Progenitor cell of endocrine pancreas (in vitro differentiated cells): ENCODE measurements around the gene TINAG. TPM values are rescaled to one million over a fixed set of nuclear protein-coding genes. Genes with fewer than 3 reads are reported as not detected.

Experiments used
- DNase-seq: peaks from one replicate; pipeline ENCODE4 v3.0.0; 2021; ENCODE audit warnings: low spot score; ENCODE audit not compliant: unreplicated experiment
- H3K27ac Mint-ChIP-seq: 2 replicates; pipeline ENCODE4 v1.8.0; 2021; ENCODE audit warnings: mild to moderate bottlenecking, moderate library complexity, mixed read lengths
- H3K27me3 Mint-ChIP-seq: 2 replicates; pipeline ENCODE4 v1.8.0; 2021; ENCODE audit warnings: mixed read lengths
- H3K36me3 Mint-ChIP-seq: 2 replicates; pipeline ENCODE4 v1.8.0; 2022; ENCODE audit warnings: mixed read lengths; ENCODE audit not compliant: insufficient read depth
- H3K4me1 Mint-ChIP-seq: 2 replicates; pipeline ENCODE4 v1.8.0; 2021; ENCODE audit warnings: low read depth, mixed read lengths
- H3K4me3 Mint-ChIP-seq: 2 replicates; pipeline ENCODE4 v1.8.0; 2021; ENCODE audit warnings: low read depth, mild to moderate bottlenecking, moderate library complexity, mixed read lengths
- H3K9me3 Mint-ChIP-seq: 2 replicates; pipeline ENCODE4 v1.8.0; 2021; ENCODE audit warnings: low read depth, mixed read lengths
- CTCF ChIP-seq: fragments of 200-600 bp; sonication (generic); IDR thresholded peaks from one replicate; pipeline ENCODE4 v1.5.0; 2021; ENCODE audit warnings: antibody characterized with exemption, mild to moderate bottlenecking; ENCODE audit not compliant: unreplicated experiment
- total RNA-seq: library from RNA; stranded (reverse); gene quantifications from 2 replicates; pipeline ENCODE4 v1.2.1, GENCODE V29; 2021

Gene TINAG
- total RNA-seq, 1 donor from 2014 or later = not detected

DNA sequence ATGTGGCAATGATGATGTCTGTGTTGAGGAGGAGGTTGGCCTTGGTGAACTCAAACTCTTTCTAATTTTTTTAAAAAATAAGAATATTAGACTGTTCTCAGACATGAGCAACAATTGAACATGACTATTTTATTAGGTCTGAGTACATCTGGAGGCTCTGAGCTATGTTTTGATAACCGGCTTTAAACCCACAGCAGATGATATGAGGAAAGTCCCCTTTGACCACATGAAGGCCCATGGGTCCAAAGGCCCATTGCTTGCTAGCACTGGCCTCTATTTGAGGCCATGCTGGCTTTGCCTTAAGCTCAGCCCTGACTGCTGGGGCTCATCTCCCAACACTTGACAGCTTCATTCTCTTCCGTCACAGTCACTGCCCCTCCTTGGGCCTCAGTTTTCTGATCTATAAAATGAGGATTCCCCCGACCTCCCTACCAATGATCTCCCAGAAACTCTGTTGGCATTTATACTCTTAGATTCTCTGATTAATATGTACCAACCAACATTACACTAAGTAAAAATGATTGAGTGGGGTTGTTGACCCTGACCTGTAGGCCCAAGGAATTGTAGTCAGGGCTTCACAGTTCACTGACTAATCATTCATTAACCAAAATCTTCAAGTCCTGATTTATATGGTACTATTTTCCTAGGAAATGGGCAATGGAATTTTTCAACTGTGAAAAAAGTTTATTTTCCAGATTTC is 23.9 kb upstream of the TINAG start:
- Mint-ChIP-seq H3K36me3 (no peaks in the 10 kb centered on the region), H3K4me1 (no peaks in the 10 kb centered on the region), H3K9me3 (no peaks in the 10 kb centered on the region), H3K27me3 (no peaks in the 10 kb centered on the region), H3K4me3 (no peak overlapping the region), H3K27ac (no peak overlapping the region)
- TF ChIP-seq CTCF = no peak
- DNase-seq = no peak

DNA sequence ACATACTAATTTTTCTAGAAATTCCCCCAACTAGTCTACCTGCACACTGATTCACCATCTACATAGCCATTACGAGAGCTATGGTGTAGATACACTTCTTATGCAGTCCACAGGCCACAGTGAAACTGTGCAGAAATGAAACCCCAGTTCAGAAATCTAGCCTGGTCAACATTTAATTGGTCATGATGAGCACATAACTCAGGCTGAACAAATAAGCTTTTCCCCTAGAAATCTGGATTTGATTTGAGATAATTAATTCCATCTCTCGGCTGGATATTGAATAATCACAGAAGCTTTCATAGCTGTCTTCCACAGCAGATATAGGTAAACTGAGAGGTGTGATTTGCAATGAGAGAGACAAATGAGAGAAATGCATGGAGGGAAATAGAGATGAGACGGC is 22.6 kb upstream of the TINAG start:
- DNase-seq = no peak
- no peak for TF ChIP-seq CTCF
- Mint-ChIP-seq H3K27me3 (no peaks in the 10 kb centered on the region), H3K4me3 (no peak overlapping the region), H3K4me1 (no peaks in the 10 kb centered on the region), H3K36me3 (no peaks in the 10 kb centered on the region), H3K9me3 (no peaks in the 10 kb centered on the region), H3K27ac (no peak overlapping the region)

DNA sequence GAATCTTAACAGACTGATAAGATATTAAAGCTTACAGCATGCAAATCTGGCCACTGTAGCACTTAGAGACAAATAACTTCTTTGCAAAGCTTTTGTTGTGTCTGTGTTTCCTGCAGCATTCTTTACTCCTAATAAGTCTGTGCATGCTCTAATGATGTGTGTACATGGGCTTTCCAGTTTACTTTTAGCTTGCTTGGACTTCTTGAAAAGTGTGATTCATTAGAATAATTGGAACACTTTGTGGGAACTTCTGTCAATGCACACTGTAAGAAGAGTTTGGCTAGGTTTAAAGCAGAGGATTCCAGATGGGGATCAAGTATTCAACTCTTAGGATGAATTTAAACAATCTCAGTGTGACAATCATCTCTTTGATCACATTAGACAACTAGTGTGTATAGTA is 22.1 kb upstream of the TINAG start:
- Mint-ChIP-seq H3K4me3 (no peak overlapping the region), H3K9me3 (no peaks in the 10 kb centered on the region), H3K27me3 (no peaks in the 10 kb centered on the region), H3K4me1 (no peaks in the 10 kb centered on the region), H3K27ac (no peak overlapping the region), H3K36me3 (no peaks in the 10 kb centered on the region)
- no peak for TF ChIP-seq CTCF
- no peak for DNase-seq

DNA sequence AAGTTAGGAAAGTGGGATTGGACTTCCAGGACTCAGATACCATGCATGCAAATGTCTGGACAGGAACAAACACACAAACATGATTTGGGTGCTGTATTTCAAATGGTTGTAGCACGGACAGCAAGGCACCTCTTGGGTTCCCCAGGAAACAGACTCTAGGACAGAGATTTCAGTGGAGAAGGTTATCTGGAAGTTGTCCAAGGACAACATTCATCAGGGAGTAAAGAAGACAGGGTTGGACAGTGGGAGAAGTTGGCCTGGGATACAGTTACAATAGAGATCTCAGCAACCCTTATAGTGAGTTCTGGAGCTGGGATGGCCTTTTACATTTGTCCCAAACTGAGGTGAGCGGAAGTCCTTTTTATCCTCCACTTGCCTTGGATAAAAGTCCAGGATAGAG is 19.8 kb upstream of the TINAG start:
- no peak overlapping the region for H3K4me3 Mint-ChIP-seq

GRCh38 chr6:54289426-54289825 is 18.8 kb upstream of the TINAG start:
- no peak for DNase-seq
- no peak for TF ChIP-seq CTCF
- Mint-ChIP-seq H3K9me3 (no peaks in the 10 kb centered on the region), H3K4me1 (no peaks in the 10 kb centered on the region), H3K27me3 (no peaks in the 10 kb centered on the region), H3K27ac (no peak overlapping the region), H3K4me3 (no peak overlapping the region), H3K36me3 (no peaks in the 10 kb centered on the region)

More for the DNA sequence above, 19.8 kb upstream of the TINAG start:
- H3K27me3 Mint-ChIP-seq = no peaks in the 10 kb centered on the region
- no peak for DNase-seq
- no peaks in the 10 kb centered on the region for H3K4me1 Mint-ChIP-seq
- no peaks in the 10 kb centered on the region for H3K36me3 Mint-ChIP-seq
- TF ChIP-seq CTCF = no peak
- no peaks in the 10 kb centered on the region for H3K9me3 Mint-ChIP-seq
- H3K27ac Mint-ChIP-seq = no peak overlapping the region
